Fibroblast of pulmonary artery (primary cell): ENCODE data around the gene SAFB2.
A peak's percentile ranks its signal among the peaks of the same experiment; 100 is the strongest.

Experiments used
- DNase-seq: peaks from one replicate; pipeline ENCODE4 v3.0.0-alpha.2; 2010; ENCODE audit warnings: low read depth
- H3K4me3 ChIP-seq: replicated peaks from 2 replicates; pipeline ENCODE4 v1.5.1; 2011; ENCODE audit warnings: low read depth, mild to moderate bottlenecking, control low read depth, low read length, moderate library complexity
- TF ChIP-seq, protein P1 (sequence below): IDR thresholded peaks from 2 replicates; pipeline ENCODE4 v1.5.1; 2011; ENCODE audit warnings: mild to moderate bottlenecking, control low read depth, low read length, inconsistent platforms; ENCODE audit errors: missing control alignments

SAFB2 gene

DNA sequence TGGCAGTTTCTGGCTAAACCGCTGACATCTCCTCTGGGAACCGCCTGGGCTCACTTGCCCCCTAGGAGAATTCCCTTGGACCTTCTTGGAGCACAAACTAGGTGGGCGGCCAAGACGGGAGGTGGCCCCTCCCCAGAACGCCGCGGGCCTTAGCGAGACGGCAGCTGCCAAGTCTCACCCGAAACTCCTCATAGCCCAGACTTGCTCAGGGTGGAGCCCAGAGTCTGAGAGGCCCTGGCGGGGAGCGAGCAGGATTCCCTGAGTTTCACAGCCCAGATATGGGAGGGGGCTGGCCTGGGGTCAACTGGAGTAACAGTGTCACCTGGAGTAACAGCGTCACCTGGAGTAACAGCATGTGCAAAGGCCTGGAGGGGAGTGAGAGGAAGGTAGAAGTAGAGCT is 64.9 kb downstream of the SAFB2 start:
- no peak overlapping the region for H3K4me3 ChIP-seq
- no peak for DNase-seq
- TF ChIP-seq, protein P1, sequence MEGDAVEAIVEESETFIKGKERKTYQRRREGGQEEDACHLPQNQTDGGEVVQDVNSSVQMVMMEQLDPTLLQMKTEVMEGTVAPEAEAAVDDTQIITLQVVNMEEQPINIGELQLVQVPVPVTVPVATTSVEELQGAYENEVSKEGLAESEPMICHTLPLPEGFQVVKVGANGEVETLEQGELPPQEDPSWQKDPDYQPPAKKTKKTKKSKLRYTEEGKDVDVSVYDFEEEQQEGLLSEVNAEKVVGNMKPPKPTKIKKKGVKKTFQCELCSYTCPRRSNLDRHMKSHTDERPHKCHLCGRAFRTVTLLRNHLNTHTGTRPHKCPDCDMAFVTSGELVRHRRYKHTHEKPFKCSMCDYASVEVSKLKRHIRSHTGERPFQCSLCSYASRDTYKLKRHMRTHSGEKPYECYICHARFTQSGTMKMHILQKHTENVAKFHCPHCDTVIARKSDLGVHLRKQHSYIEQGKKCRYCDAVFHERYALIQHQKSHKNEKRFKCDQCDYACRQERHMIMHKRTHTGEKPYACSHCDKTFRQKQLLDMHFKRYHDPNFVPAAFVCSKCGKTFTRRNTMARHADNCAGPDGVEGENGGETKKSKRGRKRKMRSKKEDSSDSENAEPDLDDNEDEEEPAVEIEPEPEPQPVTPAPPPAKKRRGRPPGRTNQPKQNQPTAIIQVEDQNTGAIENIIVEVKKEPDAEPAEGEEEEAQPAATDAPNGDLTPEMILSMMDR = no peak

DNA sequence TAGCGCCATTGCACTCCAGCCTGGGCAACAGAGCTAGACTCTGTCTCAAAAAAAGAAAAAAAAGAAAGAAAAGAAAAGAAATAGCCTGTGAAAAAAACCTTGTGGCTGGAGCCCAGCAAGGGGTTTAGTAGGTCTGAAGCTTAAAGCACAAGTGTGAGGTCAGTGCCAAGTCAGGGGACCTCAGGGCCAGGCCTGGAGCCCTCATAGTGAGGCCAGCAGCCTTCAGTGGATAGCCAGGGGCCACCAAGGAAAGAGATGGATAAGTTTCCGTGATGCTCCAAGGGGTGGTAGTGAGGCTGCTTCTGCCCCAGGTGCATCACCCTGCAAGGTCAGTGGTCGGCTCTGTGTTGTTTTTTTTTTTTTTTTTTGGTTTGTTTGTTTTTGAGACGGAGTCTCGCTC is 67.7 kb downstream of the SAFB2 start:
- TF ChIP-seq, protein P1 = no peak
- no peak overlapping the region for H3K4me3 ChIP-seq
- DNase-seq = no peak

DNA sequence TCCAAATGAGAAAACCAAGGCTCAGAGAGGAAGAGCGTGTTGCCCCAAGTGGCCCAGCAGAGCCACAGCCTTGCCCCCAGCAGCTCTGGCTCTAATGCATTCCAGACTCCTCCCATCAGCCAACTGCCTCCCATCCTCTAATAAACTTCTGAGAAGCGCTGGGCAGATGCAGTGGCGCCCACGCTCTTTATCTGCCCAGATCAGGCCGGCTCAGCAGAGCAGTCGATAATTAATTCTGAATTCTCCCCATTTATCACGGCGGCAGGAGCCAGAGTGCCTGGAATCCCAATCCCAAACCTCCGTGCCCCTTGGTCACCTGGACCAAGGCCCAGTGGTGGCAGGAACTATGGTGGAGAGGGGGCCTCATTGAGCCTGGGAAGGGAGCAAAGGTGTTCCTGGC is 68.7 kb downstream of the SAFB2 start:
- no peak overlapping the region for H3K4me3 ChIP-seq
- DNase-seq = no peak
- TF ChIP-seq, protein P1 = no peak

DNA sequence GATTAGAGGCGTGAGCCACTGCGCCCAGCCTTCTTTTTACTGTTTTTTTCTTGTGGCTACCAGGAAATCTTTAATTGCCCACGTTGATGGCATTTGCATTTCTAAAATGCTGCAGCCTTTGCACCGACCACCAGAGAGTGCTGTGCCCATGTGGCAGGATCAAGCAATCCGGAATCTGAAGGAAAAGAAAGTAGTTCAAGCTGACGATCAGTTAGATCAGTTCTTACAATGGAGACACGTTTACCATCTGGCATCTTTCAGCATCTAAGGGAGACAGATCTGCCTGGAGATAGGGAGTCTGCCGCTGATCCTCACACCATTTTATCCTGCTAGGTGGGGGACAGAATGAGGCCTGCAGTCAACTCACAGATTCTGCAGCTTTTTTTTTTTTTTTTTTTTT is 74.7 kb downstream of the SAFB2 start:
- DNase-seq = peak; percentile 43
- TF ChIP-seq, protein P1 = peak; percentile 64
- no peak overlapping the region for H3K4me3 ChIP-seq

DNA sequence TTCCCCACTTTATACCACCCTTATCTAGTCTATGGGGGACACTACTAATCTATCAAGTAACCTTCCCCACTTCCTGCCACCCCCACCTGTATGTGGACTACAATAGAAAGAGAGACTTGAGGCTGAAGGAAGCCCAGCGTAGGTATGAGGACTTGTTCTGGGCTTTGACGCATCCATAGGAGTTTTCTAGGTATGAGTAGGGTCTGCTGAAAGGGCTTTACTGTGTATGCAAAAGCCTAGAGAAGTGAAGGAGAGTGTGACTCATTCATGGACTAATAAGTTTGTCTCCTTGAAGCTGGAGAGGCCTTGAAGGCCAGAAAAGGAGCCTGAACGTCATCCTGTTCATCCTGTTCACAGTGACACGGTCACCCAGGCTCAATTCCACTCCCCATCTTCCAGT is 76.6 kb downstream of the SAFB2 start:
- TF ChIP-seq, protein P1 = no peak
- DNase-seq = no peak
- no peak overlapping the region for H3K4me3 ChIP-seq

DNA sequence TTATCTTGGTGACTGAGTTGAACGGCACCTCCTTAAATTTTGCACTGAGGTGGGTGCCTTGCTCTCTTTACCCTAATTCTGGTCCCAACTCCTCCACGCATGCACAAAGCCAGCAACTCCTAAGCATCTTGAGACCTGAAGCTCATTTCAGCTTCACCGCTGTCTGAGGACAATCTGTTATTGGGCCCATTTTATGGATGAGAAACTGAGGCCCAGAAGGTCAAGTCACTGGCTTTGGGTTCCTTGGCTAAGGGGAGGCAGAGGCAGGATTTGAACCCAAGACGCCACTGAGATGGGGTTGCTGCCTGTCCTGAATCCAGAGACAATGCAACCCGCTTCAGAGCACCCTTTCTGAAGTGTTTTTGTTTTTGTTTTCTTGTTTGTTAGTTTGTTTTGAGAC is 77.5 kb downstream of the SAFB2 start:
- TF ChIP-seq, protein P1 = no peak
- no peak for DNase-seq
- no peak overlapping the region for H3K4me3 ChIP-seq

DNA sequence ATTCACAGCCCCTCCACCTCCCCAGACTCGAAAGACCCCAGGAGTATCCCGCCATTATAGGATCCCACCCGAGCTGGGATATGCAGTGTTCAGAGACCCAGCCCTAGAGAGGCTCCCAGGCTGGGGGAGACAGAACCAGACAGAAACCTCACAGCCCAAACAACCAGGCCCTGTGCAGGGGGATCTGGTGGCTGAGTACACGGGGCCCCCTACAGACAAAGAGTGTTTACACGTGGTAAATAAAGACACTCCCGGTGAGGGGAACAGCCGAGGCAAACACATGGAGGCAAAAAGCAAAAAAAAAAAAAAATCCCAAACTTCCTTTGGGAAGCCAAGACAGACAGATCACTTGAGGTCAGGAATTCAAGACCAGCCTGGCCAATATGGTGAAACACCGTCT is 79.9 kb downstream of the SAFB2 start:
- H3K4me3 ChIP-seq = no peak overlapping the region
- TF ChIP-seq, protein P1 = no peak
- no peak for DNase-seq
